Measurements from ENCODE around the gene RUNX2. TPM values are rescaled to one million over a fixed set of nuclear protein-coding genes. Genes with fewer than 3 reads are reported as not detected.

The RUNX2 gene
- total RNA-seq, 2 experiments from 2014 or later, result 8.0 to 9.3 TPM

DNA sequence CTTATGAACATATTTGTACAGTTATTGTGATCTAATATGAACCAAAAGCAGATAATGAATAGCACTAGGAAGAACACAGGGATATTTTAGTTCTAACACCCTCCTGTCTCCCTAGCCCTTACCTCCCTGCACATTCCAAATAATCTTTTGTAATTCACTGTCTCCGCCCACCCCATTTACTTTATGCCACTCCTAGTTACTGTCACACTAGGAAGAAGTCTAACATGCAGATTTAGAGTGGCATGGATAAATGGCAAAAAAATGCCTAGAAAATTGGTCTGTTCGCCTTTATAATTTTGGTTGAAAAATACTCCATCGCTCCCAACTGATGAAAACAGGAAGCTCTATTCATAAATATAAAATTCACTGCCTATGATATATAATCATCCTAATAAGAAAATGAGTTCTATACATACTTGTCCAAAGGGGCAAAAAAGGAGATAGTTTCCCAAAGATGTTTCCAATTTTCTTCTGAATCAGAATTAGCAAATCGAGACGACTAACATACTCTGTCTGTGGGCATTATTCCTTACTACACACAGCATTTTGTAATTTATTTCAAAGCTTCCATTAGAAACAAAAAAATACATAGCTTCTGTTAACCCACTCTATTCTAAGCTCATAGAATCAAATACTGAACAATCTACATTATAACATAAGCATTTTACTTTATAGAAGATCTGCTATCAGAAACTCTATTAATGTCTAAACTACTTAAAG, 1.3 kb upstream of the RUNX2 start:
- H3K27ac Mint-ChIP-seq, result peak overlapping the region; percentile 89
- no peak for DNase-seq

DNA sequence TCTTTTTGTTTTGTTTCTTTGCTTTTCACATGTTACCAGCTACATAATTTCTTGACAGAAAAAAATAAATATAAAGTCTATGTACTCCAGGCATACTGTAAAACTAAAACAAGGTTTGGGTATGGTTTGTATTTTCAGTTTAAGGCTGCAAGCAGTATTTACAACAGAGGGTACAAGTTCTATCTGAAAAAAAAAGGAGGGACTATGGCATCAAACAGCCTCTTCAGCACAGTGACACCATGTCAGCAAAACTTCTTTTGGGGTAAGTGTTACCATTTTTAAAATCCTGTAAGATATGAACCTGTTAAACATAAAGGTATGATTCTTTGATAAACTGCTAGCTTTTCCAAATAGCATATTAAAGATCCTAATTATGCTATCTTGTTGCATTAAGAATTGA, 393 bp downstream of the RUNX2 start:
- peak overlapping the region; percentile 76 for H3K4me3 Mint-ChIP-seq

More for the DNA sequence above, 1.3 kb upstream of the RUNX2 start:
- H3K27me3 Mint-ChIP-seq, result no peaks in the 10 kb centered on the region
- peaks cover 5% of the 10 kb centered on the region for H3K36me3 Mint-ChIP-seq (ENCODE audit: low read depth)
- intact Hi-C loops (cut with micrococcal nuclease), result no loop called here
- H3K4me1 Mint-ChIP-seq (ENCODE audit: low read depth), result peaks cover 81% of the 10 kb centered on the region
- H3K4me3 Mint-ChIP-seq, result peak overlapping the region; percentile 76
- TF ChIP-seq, protein P1, sequence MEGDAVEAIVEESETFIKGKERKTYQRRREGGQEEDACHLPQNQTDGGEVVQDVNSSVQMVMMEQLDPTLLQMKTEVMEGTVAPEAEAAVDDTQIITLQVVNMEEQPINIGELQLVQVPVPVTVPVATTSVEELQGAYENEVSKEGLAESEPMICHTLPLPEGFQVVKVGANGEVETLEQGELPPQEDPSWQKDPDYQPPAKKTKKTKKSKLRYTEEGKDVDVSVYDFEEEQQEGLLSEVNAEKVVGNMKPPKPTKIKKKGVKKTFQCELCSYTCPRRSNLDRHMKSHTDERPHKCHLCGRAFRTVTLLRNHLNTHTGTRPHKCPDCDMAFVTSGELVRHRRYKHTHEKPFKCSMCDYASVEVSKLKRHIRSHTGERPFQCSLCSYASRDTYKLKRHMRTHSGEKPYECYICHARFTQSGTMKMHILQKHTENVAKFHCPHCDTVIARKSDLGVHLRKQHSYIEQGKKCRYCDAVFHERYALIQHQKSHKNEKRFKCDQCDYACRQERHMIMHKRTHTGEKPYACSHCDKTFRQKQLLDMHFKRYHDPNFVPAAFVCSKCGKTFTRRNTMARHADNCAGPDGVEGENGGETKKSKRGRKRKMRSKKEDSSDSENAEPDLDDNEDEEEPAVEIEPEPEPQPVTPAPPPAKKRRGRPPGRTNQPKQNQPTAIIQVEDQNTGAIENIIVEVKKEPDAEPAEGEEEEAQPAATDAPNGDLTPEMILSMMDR (IDR thresholded peaks at IDR 0.05), result no peak
- POLR2A ChIA-PET, result no interaction called here
- no peaks in the 10 kb centered on the region for H3K9me3 Mint-ChIP-seq
- ATAC-seq, result no peak
- CTCF ChIA-PET, result no interaction called here

DNA sequence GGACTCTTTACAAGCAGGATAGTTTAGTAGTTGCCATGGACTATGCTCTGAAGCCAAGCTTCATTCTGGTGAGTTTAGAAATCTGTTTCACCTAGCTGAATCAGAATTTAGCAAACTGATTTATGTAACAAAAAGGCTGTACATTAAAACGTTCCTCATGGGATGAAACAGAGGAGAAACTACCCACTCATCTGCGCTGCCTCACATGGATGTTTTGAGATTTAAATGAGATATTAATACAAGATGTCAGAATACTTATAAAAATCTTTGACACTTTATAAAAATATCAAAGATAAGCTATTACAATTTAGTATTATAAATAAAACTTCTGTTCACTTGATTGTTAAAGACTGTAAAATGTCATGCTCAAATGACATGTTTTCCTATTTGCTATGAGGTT, 16.8 kb downstream of the RUNX2 start:
- H3K9me3 Mint-ChIP-seq, result peaks cover 2% of the 10 kb centered on the region
- CTCF ChIA-PET, result interaction anchor here (0.7 to 1.1 kb wide), 2 partner anchors 15 to 869 kb away, joined by 3 read pairs; no protein-coding TSS in a partner anchor
- no peaks in the 10 kb centered on the region for H3K27me3 Mint-ChIP-seq
- H3K36me3 Mint-ChIP-seq (ENCODE audit: low read depth), result peaks cover 17% of the 10 kb centered on the region
- no peak overlapping the region for H3K4me3 Mint-ChIP-seq
- peaks cover 20% of the 10 kb centered on the region for H3K4me1 Mint-ChIP-seq (ENCODE audit: low read depth)
- intact Hi-C loops (cut with micrococcal nuclease), result no loop called here
- DNase-seq, result no peak
- TF ChIP-seq, protein P1 (IDR thresholded peaks at IDR 0.05), result no peak
- POLR2A ChIA-PET, result no interaction called here
- no peak for ATAC-seq
- no peak overlapping the region for H3K27ac Mint-ChIP-seq

More for the DNA sequence above, 393 bp downstream of the RUNX2 start:
- TF ChIP-seq, protein P1 (IDR thresholded peaks at IDR 0.05), result no peak
- Mint-ChIP-seq H3K9me3 (no peaks in the 10 kb centered on the region), H3K4me1 (ENCODE audit: low read depth) (peaks cover 76% of the 10 kb centered on the region), H3K27ac (peak overlapping the region; percentile 89), H3K27me3 (no peaks in the 10 kb centered on the region), H3K36me3 (ENCODE audit: low read depth) (peaks cover 5% of the 10 kb centered on the region)
- ATAC-seq (peak; percentile 26), DNase-seq (no peak)
- POLR2A ChIA-PET, result no interaction called here
- CTCF ChIA-PET, result interaction anchor here (0.8 kb wide), 1 partner anchor 29 kb away, joined by 3 read pairs; no protein-coding TSS in a partner anchor
- intact Hi-C loops (cut with micrococcal nuclease), result no loop called here

DNA sequence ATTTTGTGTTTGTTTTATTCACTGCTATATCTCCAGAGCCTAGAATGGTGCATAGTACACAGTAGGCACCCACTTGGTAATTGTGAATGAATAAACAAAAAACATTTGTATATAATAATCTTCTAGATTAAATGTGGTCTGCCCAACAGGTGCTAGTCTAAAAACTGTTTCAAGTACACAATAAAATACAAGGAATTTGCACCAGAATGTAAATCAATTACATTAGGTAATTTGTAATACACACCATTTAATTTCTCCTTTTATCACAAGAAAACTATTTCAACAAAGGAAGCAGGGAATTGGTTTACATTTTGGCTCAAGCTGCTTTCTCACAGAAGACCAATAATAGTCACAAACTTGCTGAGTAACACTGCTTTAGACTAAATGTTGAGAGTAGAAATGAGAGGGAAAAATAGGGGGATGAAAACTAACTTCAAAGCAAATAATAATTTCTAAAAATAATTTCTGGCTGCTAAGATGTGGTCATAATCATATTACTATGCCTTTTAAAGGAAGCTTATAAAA, 22.1 kb downstream of the RUNX2 start:
- no peak for DNase-seq
- peaks cover 23% of the 10 kb centered on the region for H3K4me1 Mint-ChIP-seq (ENCODE audit: low read depth)

More for the DNA sequence above, 22.1 kb downstream of the RUNX2 start:
- POLR2A ChIA-PET, result no interaction called here
- Mint-ChIP-seq H3K27ac (no peak overlapping the region), H3K36me3 (ENCODE audit: low read depth) (peaks cover 26% of the 10 kb centered on the region), H3K4me3 (no peak overlapping the region), H3K9me3 (no peaks in the 10 kb centered on the region), H3K27me3 (no peaks in the 10 kb centered on the region)
- no peak for ATAC-seq
- TF ChIP-seq, protein P1 (IDR thresholded peaks at IDR 0.05), result no peak
- CTCF ChIA-PET, result interaction anchor here (1.0 to 1.3 kb wide), 2 partner anchors 17 to 873 kb away, joined by 3 read pairs; no protein-coding TSS in a partner anchor
- intact Hi-C loops (cut with micrococcal nuclease), result no loop called here
